ENCODE results near the gene ROPN1L. TPM values are rescaled to one million over a fixed set of nuclear protein-coding genes. Genes with fewer than 3 reads are reported as not detected.

Gene ROPN1L
- total RNA-seq, 1 donor, result 0.42 TPM

GRCh38 chr5:10445352-10445751 is 3.7 kb downstream of the ROPN1L start:
- no peak overlapping the region for H3K4me3 ChIP-seq (ENCODE audit: low read length)
- no peaks in the 10 kb centered on the region for H3K9me3 ChIP-seq (ENCODE audit: low read depth, low read length)
- no peaks in the 10 kb centered on the region for H3K27me3 ChIP-seq (ENCODE audit: insufficient read depth, low read length)
- peaks cover 87% of the 10 kb centered on the region for H3K4me1 ChIP-seq (ENCODE audit: insufficient read depth, low read length)

- Histone ChIP-seq H3K4me1 (ENCODE audit: insufficient read depth, low read length) (peaks cover 89% of the 10 kb centered on the region), H3K4me3 (ENCODE audit: low read length) (no peak overlapping the region), H3K9me3 (ENCODE audit: low read depth, low read length) (no peaks in the 10 kb centered on the region), H3K27me3 (ENCODE audit: insufficient read depth, low read length) (no peaks in the 10 kb centered on the region)
Observed at GRCh38 chr5:10446490-10446889, 4.8 kb downstream of the ROPN1L start.

GRCh38 chr5:10447041-10447440 is 5.4 kb downstream of the ROPN1L start:
- no peaks in the 10 kb centered on the region for H3K9me3 ChIP-seq (ENCODE audit: low read depth, low read length)
- peaks cover 93% of the 10 kb centered on the region for H3K4me1 ChIP-seq (ENCODE audit: insufficient read depth, low read length)
- no peaks in the 10 kb centered on the region for H3K27me3 ChIP-seq (ENCODE audit: insufficient read depth, low read length)
- H3K4me3 ChIP-seq (ENCODE audit: low read length), result no peak overlapping the region

GRCh38 chr5:10448754-10449360 is 7.2 kb downstream of the ROPN1L start:
- no peak overlapping the region for H3K4me3 ChIP-seq (ENCODE audit: low read length)
- no peaks in the 10 kb centered on the region for H3K9me3 ChIP-seq (ENCODE audit: low read depth, low read length)
- H3K27me3 ChIP-seq (ENCODE audit: insufficient read depth, low read length), result no peaks in the 10 kb centered on the region
- H3K4me1 ChIP-seq (ENCODE audit: insufficient read depth, low read length), result peaks cover 78% of the 10 kb centered on the region

- H3K4me3 ChIP-seq (ENCODE audit: low read length), result no peak overlapping the region
- no peaks in the 10 kb centered on the region for H3K27me3 ChIP-seq (ENCODE audit: insufficient read depth, low read length)
- no peaks in the 10 kb centered on the region for H3K9me3 ChIP-seq (ENCODE audit: low read depth, low read length)
- H3K4me1 ChIP-seq (ENCODE audit: insufficient read depth, low read length), result peaks cover 55% of the 10 kb centered on the region
Observed at GRCh38 chr5:10451137-10451824, 9.6 kb downstream of the ROPN1L start.

- Histone ChIP-seq H3K4me1 (ENCODE audit: insufficient read depth, low read length) (peaks cover 52% of the 10 kb centered on the region), H3K27me3 (ENCODE audit: insufficient read depth, low read length) (no peaks in the 10 kb centered on the region), H3K4me3 (ENCODE audit: low read length) (no peak overlapping the region), H3K9me3 (ENCODE audit: low read depth, low read length) (no peaks in the 10 kb centered on the region)
Observed at GRCh38 chr5:10452768-10453331, 11.2 kb downstream of the ROPN1L start.

GRCh38 chr5:10453545-10453944 is 11.9 kb downstream of the ROPN1L start:
- Histone ChIP-seq H3K4me3 (ENCODE audit: low read length) (no peak overlapping the region), H3K4me1 (ENCODE audit: insufficient read depth, low read length) (peaks cover 45% of the 10 kb centered on the region), H3K9me3 (ENCODE audit: low read depth, low read length) (no peaks in the 10 kb centered on the region), H3K27me3 (ENCODE audit: insufficient read depth, low read length) (no peaks in the 10 kb centered on the region)

GRCh38 chr5:10454591-10455276 is 13.1 kb downstream of the ROPN1L start:
- Histone ChIP-seq H3K27me3 (ENCODE audit: insufficient read depth, low read length) (no peaks in the 10 kb centered on the region), H3K9me3 (ENCODE audit: low read depth, low read length) (no peaks in the 10 kb centered on the region), H3K4me1 (ENCODE audit: insufficient read depth, low read length) (peaks cover 33% of the 10 kb centered on the region), H3K4me3 (ENCODE audit: low read length) (no peak overlapping the region)

GRCh38 chr5:10455277-10455670 is 13.6 kb downstream of the ROPN1L start:
- Histone ChIP-seq H3K9me3 (ENCODE audit: low read depth, low read length) (no peaks in the 10 kb centered on the region), H3K4me1 (ENCODE audit: insufficient read depth, low read length) (peaks cover 31% of the 10 kb centered on the region), H3K27me3 (ENCODE audit: insufficient read depth, low read length) (no peaks in the 10 kb centered on the region), H3K4me3 (ENCODE audit: low read length) (no peak overlapping the region)

GRCh38 chr5:10456583-10457420 is 15.1 kb downstream of the ROPN1L start:
- Histone ChIP-seq H3K27me3 (ENCODE audit: insufficient read depth, low read length) (no peaks in the 10 kb centered on the region), H3K4me1 (ENCODE audit: insufficient read depth, low read length) (peaks cover 16% of the 10 kb centered on the region), H3K4me3 (ENCODE audit: low read length) (no peak overlapping the region), H3K9me3 (ENCODE audit: low read depth, low read length) (no peaks in the 10 kb centered on the region)

GRCh38 chr5:10457682-10458574 is 16.2 kb downstream of the ROPN1L start:
- no peaks in the 10 kb centered on the region for H3K9me3 ChIP-seq (ENCODE audit: low read depth, low read length)
- H3K27me3 ChIP-seq (ENCODE audit: insufficient read depth, low read length), result no peaks in the 10 kb centered on the region
- no peak overlapping the region for H3K4me3 ChIP-seq (ENCODE audit: low read length)
- H3K4me1 ChIP-seq (ENCODE audit: insufficient read depth, low read length), result peaks cover 13% of the 10 kb centered on the region

- no peak overlapping the region for H3K4me3 ChIP-seq (ENCODE audit: low read length)
- no peaks in the 10 kb centered on the region for H3K9me3 ChIP-seq (ENCODE audit: low read depth, low read length)
- H3K27me3 ChIP-seq (ENCODE audit: insufficient read depth, low read length), result no peaks in the 10 kb centered on the region
- peaks cover 13% of the 10 kb centered on the region for H3K4me1 ChIP-seq (ENCODE audit: insufficient read depth, low read length)
Observed at GRCh38 chr5:10459080-10460055, 17.7 kb downstream of the ROPN1L start.

GRCh38 chr5:10460252-10460906 is 18.7 kb downstream of the ROPN1L start:
- peaks cover 13% of the 10 kb centered on the region for H3K4me1 ChIP-seq (ENCODE audit: insufficient read depth, low read length)
- H3K9me3 ChIP-seq (ENCODE audit: low read depth, low read length), result no peaks in the 10 kb centered on the region
- no peak overlapping the region for H3K4me3 ChIP-seq (ENCODE audit: low read length)

More at GRCh38 chr5:10460252-10460906, 18.7 kb downstream of the ROPN1L start:
- no peaks in the 10 kb centered on the region for H3K27me3 ChIP-seq (ENCODE audit: insufficient read depth, low read length)
